K562 (cell line): ENCODE results near the gene C2CD4D. TPM values are rescaled to one million over a fixed set of nuclear protein-coding genes. Genes with fewer than 3 reads are reported as not detected.

Experiments
- REST ChIP-seq, 2 experiments: fragments of 450-650 bp; formaldehyde crosslinking in 1 of 2; IDR thresholded peaks; 2 replicates each; pipeline versions ENCODE4 v1.4.0 to v1.6.1; 2014 to 2020; ENCODE audit warnings: mild to moderate bottlenecking in 2 of 2, borderline replicate concordance in 1 of 2, low read depth in 1 of 2
- SMARCA4 ChIP-seq: fragments of 450-650 bp; IDR thresholded peaks from 2 replicates; pipeline ENCODE4 v1.6.1; 2016
- polyA plus RNA-seq, 8 experiments: library from polyadenylated mRNA; depleted of rRNA in 4 of 8; stranded (reverse) in 5 of 8; unstranded in 3 of 8; fragments of >200 nt; fragmentation: Nextera tagmentation in 2 of 8; fragmentation: Illumina TruSeq in 1 of 8; extraction: Ambion mirVana in 2 of 8; extraction: Trizol in 1 of 8; gene quantifications; 2 replicates each; pipeline versions ENCODE4 v1.2.1 to v1.2.3, GENCODE V29; 2011 to 2014; ENCODE audit warnings: inconsistent platforms in 1 of 8, missing spikeins in 1 of 8
- total RNA-seq, 7 experiments: library from RNA; depleted of rRNA in 6 of 7; stranded (reverse); fragments of >200 nt in 6 of 7; fragmentation: Illumina TruSeq in 2 of 7; extraction: Trizol in 2 of 7; gene quantifications; 2 replicates each; pipeline versions ENCODE4 v1.2.1 to v1.2.3, GENCODE V29; 2011 to 2021; ENCODE audit warnings: low replicate concordance in 1 of 7
- TF ChIP-seq, protein P1 (sequence below), 2 experiments: fragments of 450-650 bp in 1 of 2; sonication (generic) in 1 of 2; formaldehyde crosslinking in 1 of 2; IDR thresholded peaks; 2 replicates each; pipeline versions ENCODE4 v1.7.1 to v1.9.0; 2016 to 2022; ENCODE audit warnings: inconsistent platforms in 1 of 2, mild to moderate bottlenecking in 1 of 2, missing genetic modification reagents in 1 of 2
- TF ChIP-seq, protein P2 (sequence below): sonication (generic); formaldehyde crosslinking; IDR thresholded peaks from 2 replicates; pipeline ENCODE4 v1.8.0; 2023; ENCODE audit warnings: mild to moderate bottlenecking, missing genetic modification reagents

C2CD4D gene
- total and polyA plus RNA-seq, 9 of the 15 experiments (the other 6 are each of a cell fraction or from before 2014, with no cell fraction given), result not detected

DNA sequence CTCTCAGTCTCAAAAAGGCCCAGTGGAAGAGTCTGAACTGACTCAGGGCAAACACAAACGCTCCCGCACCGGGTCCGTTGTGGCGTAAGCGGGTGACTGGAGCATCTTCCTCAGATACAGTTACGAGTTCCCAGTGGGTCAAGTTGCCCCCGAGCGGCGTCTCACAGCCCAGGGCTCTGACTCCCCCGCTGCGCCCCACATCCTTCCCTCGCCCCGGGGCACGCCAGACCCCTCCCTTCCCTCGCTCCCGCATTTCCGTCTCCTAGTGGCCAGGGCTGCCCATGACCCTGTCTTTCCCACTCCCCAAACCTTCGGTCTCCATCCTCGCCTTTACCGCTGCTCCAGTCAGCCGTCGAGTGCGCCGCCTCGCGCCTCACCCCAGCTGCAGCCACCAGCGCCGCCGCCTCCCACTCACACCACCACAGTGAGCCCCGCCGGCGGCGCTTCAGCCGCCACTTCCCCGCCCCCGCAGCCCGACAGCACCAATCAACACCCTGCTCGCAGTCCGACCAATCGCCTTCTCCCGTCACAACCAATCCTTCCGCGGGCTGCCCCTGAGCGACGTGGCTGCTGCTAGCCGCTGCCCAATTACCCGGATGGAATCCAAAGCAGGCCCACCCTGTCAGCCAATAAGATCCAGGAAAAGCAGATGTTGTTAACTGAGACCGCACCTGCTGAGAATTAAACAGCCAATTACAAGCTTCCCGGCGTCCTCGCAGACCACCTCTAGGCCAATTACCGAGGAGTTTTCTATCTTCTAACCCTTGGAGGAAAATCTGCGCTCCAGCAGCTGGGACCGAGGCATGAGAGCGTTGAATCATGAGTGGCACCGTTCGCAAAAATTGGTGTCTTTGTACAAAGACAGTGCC is 49.3 kb downstream of the C2CD4D start, which contains the start of gene TDRKH (continued):
- 0 out of 2 replicates have a peak, but pooled peaks have one; percentile 22 for TF ChIP-seq REST (IDR thresholded peaks at IDR 0.05; ENCODE audit: borderline replicate concordance)
- 0 out of 2 replicates have a peak, but pooled peaks have one; percentile 45 for TF ChIP-seq REST (CRISPR knock-in tag; IDR thresholded peaks at IDR 0.05; ENCODE audit: low read depth)
- TF ChIP-seq SMARCA4, result peak; percentile 50; the same call in 1 of the 2 replicates
- TF ChIP-seq, protein P1, sequence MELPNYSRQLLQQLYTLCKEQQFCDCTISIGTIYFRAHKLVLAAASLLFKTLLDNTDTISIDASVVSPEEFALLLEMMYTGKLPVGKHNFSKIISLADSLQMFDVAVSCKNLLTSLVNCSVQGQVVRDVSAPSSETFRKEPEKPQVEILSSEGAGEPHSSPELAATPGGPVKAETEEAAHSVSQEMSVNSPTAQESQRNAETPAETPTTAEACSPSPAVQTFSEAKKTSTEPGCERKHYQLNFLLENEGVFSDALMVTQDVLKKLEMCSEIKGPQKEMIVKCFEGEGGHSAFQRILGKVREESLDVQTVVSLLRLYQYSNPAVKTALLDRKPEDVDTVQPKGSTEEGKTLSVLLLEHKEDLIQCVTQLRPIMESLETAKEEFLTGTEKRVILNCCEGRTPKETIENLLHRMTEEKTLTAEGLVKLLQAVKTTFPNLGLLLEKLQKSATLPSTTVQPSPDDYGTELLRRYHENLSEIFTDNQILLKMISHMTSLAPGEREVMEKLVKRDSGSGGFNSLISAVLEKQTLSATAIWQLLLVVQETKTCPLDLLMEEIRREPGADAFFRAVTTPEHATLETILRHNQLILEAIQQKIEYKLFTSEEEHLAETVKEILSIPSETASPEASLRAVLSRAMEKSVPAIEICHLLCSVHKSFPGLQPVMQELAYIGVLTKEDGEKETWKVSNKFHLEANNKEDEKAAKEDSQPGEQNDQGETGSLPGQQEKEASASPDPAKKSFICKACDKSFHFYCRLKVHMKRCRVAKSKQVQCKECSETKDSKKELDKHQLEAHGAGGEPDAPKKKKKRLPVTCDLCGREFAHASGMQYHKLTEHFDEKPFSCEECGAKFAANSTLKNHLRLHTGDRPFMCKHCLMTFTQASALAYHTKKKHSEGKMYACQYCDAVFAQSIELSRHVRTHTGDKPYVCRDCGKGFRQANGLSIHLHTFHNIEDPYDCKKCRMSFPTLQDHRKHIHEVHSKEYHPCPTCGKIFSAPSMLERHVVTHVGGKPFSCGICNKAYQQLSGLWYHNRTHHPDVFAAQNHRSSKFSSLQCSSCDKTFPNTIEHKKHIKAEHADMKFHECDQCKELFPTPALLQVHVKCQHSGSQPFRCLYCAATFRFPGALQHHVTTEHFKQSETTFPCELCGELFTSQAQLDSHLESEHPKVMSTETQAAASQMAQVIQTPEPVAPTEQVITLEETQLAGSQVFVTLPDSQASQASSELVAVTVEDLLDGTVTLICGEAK (IDR thresholded peaks at IDR 0.05), result 0 out of 2 replicates have a peak, but pooled peaks have one; percentile 26
- TF ChIP-seq, protein P1 (CRISPR knock-in tag; IDR thresholded peaks at IDR 0.05), result no peak
- TF ChIP-seq, protein P2, sequence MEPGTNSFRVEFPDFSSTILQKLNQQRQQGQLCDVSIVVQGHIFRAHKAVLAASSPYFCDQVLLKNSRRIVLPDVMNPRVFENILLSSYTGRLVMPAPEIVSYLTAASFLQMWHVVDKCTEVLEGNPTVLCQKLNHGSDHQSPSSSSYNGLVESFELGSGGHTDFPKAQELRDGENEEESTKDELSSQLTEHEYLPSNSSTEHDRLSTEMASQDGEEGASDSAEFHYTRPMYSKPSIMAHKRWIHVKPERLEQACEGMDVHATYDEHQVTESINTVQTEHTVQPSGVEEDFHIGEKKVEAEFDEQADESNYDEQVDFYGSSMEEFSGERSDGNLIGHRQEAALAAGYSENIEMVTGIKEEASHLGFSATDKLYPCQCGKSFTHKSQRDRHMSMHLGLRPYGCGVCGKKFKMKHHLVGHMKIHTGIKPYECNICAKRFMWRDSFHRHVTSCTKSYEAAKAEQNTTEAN (CRISPR knock-in tag), result no peak
